Uterus (tissue), 4 donors: ENCODE measurements around the gene GPLD1. TPM values are rescaled to one million over a fixed set of nuclear protein-coding genes. Genes with fewer than 3 reads are reported as not detected.

Experiments used
- DNase-seq, 2 donors: peaks; one replicate each; pipeline ENCODE4 v3.0.0-alpha.2; 2019 to 2020
- H3K27ac ChIP-seq, 2 donors: fragments of 200-600 bp; sonication (generic); 1 replicate in 1 of 2; 2 replicates in 1 of 2; pipeline ENCODE4 v1.5.1; 2016 to 2018
- H3K27me3 ChIP-seq, 2 donors: fragments of 200-600 bp; sonication (generic); one replicate each; pipeline ENCODE4 v1.5.1; 2018 to 2019; ENCODE audit warnings: control low read depth in 1 of 2
- H3K36me3 ChIP-seq, 2 donors: fragments of 200-600 bp; sonication (generic); one replicate each; pipeline ENCODE4 v1.5.1; 2019; ENCODE audit warnings: control low read depth in 1 of 2
- H3K4me1 ChIP-seq, 2 donors: fragments of 200-600 bp; sonication (generic); one replicate each; pipeline ENCODE4 v1.5.1; 2018 to 2019; ENCODE audit warnings: control low read depth in 1 of 2
- H3K4me3 ChIP-seq, 2 donors: fragments of 200-600 bp; sonication (generic); 1 replicate in 1 of 2; 2 replicates in 1 of 2; pipeline ENCODE4 v1.5.1; 2018 to 2019; ENCODE audit warnings: mild to moderate bottlenecking in 1 of 2
- H3K9me3 ChIP-seq, 2 donors: fragments of 200-600 bp; sonication (generic); one replicate each; pipeline ENCODE4 v1.5.1; 2019; ENCODE audit warnings: control low read depth in 1 of 2
- POLR2A ChIP-seq, 2 donors: fragments of 450-650 bp; IDR thresholded peaks; one replicate each; pipeline ENCODE4 v1.6.1; 2016; ENCODE audit warnings: antibody characterized with exemption in 2 of 2, mild to moderate bottlenecking in 1 of 2, moderate library complexity in 1 of 2
- intact Hi-C: fragments of 100-400 bp; cut with DNase I; formaldehyde crosslinking; loops from one replicate; pipeline ENCODE4 v1.15.1; 2023; ENCODE audit warnings: low total_unique reads
- total RNA-seq, 4 donors: library from RNA; depleted of rRNA in 3 of 4; stranded (reverse); fragments of >200 nt in 3 of 4; gene quantifications; one replicate each; pipeline versions ENCODE4 v1.1.0 to v1.2.4, GENCODE V29; 2014 to 2023
- TF ChIP-seq, protein P1 (sequence below), 4 experiments: fragments of 200-600 bp in 2 of 4; fragments of 450-650 bp in 2 of 4; sonication (generic) in 2 of 4; IDR thresholded peaks; one replicate each; pipeline ENCODE4 v1.5.1; 2016 to 2019; ENCODE audit warnings: antibody characterized with exemption in 4 of 4, mild to moderate bottlenecking in 2 of 4, moderate library complexity in 1 of 4
- donor health status: DM: yes; HTN: yes; CAD: no.

GPLD1 gene
- total RNA-seq, 4 donors from 2014 or later, result under 0.01 to 6.5 (median 3.7) TPM

DNA sequence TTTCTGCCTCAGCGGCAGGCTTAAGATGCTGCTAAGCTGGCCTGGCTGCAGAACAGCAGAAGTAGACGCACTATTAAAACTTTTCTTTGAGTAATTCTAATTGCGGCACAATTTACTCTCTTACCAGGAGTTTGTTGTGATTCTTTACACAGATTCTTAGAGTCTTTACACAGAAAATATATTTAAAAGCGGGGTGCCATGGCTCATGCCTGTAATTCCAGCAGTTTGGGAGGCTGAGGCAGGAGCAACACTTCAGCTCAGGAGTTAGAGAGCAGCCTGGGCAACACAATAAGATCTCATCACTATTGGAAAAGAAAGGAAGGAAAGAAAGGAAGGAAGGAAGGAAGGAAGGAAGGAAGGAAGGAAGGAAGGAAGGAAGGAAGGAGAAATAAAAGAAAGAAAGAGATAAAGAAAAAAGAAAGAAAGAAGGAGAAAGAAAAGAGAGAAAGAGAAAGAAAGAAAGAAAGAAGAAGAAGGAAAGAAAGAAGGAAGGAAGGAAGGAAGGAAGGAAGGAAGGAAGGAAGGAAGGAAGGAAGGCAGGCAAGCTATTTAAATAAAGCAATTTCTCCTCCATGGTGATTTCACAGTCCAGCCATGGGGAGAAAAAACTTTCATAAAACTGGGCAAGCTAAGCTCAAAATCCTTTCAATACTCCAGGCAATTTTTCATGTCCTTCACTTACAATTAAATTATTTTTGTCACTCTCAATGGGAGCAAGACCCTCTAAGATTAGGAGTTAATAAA, 107.7 kb downstream of the GPLD1 start:
- TF ChIP-seq, protein P1, sequence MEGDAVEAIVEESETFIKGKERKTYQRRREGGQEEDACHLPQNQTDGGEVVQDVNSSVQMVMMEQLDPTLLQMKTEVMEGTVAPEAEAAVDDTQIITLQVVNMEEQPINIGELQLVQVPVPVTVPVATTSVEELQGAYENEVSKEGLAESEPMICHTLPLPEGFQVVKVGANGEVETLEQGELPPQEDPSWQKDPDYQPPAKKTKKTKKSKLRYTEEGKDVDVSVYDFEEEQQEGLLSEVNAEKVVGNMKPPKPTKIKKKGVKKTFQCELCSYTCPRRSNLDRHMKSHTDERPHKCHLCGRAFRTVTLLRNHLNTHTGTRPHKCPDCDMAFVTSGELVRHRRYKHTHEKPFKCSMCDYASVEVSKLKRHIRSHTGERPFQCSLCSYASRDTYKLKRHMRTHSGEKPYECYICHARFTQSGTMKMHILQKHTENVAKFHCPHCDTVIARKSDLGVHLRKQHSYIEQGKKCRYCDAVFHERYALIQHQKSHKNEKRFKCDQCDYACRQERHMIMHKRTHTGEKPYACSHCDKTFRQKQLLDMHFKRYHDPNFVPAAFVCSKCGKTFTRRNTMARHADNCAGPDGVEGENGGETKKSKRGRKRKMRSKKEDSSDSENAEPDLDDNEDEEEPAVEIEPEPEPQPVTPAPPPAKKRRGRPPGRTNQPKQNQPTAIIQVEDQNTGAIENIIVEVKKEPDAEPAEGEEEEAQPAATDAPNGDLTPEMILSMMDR (IDR thresholded peaks at IDR 0.05), result no peak
- no peak for TF ChIP-seq POLR2A (IDR thresholded peaks at IDR 0.05)
- Histone ChIP-seq H3K4me1 (no peaks in the 10 kb centered on the region), H3K36me3 (no peaks in the 10 kb centered on the region), H3K4me3 (no peak overlapping the region), H3K27ac (no peak overlapping the region), H3K27me3 (no peaks in the 10 kb centered on the region), H3K9me3 (no peaks in the 10 kb centered on the region)
- no peak for DNase-seq
- intact Hi-C loops, result no loop called here

DNA sequence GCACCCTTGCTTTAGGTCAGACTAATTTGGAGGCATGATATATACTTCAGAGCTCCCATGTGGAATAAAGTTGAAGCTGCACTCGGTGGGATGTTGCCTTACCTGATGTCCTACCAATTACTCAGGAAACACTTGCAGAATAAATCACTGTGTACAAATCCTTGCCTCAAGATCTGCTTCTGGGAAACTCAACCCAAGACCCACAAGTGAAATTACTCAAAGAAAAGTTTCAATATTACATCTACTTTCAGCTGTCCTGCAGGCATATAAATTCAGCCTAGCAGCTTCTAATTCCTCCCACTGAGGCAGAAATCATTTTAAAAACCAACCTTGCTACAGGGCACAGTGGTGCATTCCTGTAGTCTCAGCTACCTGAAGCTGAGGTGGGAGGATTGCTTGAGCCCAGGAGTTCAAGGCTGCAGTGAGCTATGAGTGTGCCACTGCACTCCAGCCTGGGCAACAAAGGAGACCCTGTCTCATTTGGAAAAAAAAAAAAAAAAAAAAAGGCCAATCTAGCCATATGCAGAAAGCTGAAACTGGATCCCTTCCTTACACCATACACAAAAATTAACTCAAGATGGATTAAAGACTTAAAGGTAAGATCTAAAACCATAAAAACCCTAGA, 110.8 kb downstream of the GPLD1 start:
- DNase-seq, result no peak
- H3K9me3 ChIP-seq, result no peaks in the 10 kb centered on the region
- no peaks in the 10 kb centered on the region for H3K36me3 ChIP-seq
- intact Hi-C loops, result no loop called here
- H3K4me1 ChIP-seq, result no peaks in the 10 kb centered on the region
- TF ChIP-seq POLR2A (IDR thresholded peaks at IDR 0.05), result no peak
- TF ChIP-seq, protein P1 (IDR thresholded peaks at IDR 0.05), result no peak
- H3K27me3 ChIP-seq, result no peaks in the 10 kb centered on the region
- H3K4me3 ChIP-seq, result no peak overlapping the region
- no peak overlapping the region for H3K27ac ChIP-seq

Other genes with a start within 250 kb of the GPLD1 start
- 1 to 10 TPM in 2 of 4 donors, not detected in 2; 1.0 to 7.4 TPM for gene DCDC2, start 131.5 kb downstream of the GPLD1 start, total RNA-seq
- gene MRS2, start 86.6 kb downstream of the GPLD1 start, total RNA-seq, result 10 to 100 TPM in 3 of 4 donors, 1 to 10 TPM in 1; 3.8 to 31.9 (median 16.5) TPM
- gene ALDH5A1, start 5.4 kb upstream of the GPLD1 start, total RNA-seq, result 10 to 100 TPM in 1 of 4 donors, 1 to 10 TPM in 3; 6.8 to 12.4 (median 9.1) TPM
- under 1 TPM in 2 of 4 donors, not detected in 2; 0.24 to 0.35 TPM for gene KIAA0319, start 156.6 kb upstream of the GPLD1 start, total RNA-seq
- 10 to 100 TPM; 32.4 to 40.2 (median 36.3) TPM for gene TDP2, start 177.3 kb upstream of the GPLD1 start, total RNA-seq
- 1 to 10 TPM; 3.8 to 10.0 (median 4.2) TPM for gene ACOT13, start 177.5 kb upstream of the GPLD1 start, total RNA-seq
- 10 to 100 TPM; 14.3 to 93.7 (median 59.9) TPM for gene C6orf62, start 229.6 kb upstream of the GPLD1 start, total RNA-seq